Measurements from ENCODE around the gene HPGDS. TPM values are rescaled to one million over a fixed set of nuclear protein-coding genes. Genes with fewer than 3 reads are reported as not detected.
"Not testable (repeated sequence)": the region's sequence is repeated elsewhere in the genome, so short reads cannot be mapped to it uniquely, and the experiment has no call there.

Gene HPGDS
- total RNA-seq, 2 donors from 2014 or later: 1.5 TPM; not detected in 1

DNA sequence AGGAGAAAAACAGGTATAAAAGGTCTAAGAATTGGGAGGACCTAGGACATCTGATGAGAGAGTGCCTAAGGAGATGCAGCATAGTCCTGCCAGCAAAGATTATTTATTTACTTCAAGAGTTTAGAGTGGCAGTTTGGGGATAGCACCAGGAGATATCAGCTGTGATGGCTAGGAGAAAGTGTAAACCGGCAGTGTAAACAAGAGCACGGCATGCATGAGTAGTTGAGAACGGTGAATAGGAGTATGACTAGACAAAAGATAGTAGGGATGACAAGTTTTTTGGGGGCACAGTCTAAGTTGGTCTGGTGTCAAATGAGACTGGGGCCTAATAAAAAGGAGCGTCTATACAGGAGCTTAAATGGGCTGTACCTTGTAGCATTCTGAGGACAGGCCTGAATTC lies 48.7 kb downstream of the HPGDS start:
- not testable (repeated sequence) for H3K27ac Mint-ChIP-seq; H3K4me3 Mint-ChIP-seq; ATAC-seq; H3K36me3 Mint-ChIP-seq; H3K9me3 Mint-ChIP-seq; DNase-seq (ENCODE audit: low spot score); H3K27me3 Mint-ChIP-seq
- H3K4me1 Mint-ChIP-seq (ENCODE audit: low read depth in 2 of 2): peaks cover 0 to 18% of the 10 kb centered on the region in 2 donors

DNA sequence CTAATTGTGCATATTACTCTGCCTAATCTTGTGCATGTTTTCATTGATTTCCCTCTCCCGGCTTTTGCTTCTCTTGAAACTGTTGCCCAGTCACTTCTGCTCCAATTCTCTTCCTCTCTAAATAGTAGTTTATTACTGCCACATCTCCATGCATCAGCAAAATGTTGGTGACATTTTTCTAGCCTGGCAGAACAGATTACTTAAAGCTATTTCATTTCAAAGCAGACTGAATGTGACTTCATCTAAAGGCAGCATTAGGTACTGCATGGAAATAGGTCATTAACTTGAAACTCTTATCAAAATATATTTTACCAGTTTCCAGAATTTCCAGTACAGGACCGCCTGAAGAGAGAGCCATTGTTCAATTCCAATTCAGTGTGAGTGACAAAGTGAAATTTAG lies 52.4 kb downstream of the HPGDS start:
- DNase-seq (ENCODE audit: low spot score) (no peak), ATAC-seq (no peak)
- Mint-ChIP-seq H3K27ac (no peak overlapping the region), H3K4me1 (ENCODE audit: low read depth in 2 of 2) (peaks cover 0 to 11% of the 10 kb centered on the region in 2 donors), H3K4me3 (no peak overlapping the region), H3K27me3 (no peaks in the 10 kb centered on the region), H3K9me3 (no peaks in the 10 kb centered on the region), H3K36me3 (peaks cover 29% of the 10 kb centered on the region)

DNA sequence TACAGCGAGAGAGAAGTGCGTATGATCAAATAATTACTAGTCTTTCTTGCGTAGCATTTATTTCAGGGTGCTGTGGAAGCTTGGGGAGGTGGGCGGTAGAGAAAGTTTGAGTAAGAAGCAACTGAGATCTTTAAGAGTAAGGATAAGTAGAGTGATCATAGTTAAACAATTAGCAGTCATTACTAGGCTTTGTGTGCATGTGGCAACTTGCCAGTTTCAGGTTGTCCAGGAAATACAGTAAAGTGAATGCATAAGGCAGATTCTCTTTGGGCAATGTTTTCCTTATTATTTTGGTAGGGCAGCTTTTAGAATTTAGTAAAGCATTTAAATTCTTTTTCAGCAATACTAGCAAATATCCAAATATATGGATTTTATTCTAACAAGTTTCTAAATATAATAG lies 57.0 kb downstream of the HPGDS start:
- H3K4me1 Mint-ChIP-seq (ENCODE audit: low read depth in 2 of 2): no peaks in the 10 kb centered on the region
- no peak overlapping the region for H3K27ac Mint-ChIP-seq
- peaks cover 32% of the 10 kb centered on the region for H3K36me3 Mint-ChIP-seq

DNA sequence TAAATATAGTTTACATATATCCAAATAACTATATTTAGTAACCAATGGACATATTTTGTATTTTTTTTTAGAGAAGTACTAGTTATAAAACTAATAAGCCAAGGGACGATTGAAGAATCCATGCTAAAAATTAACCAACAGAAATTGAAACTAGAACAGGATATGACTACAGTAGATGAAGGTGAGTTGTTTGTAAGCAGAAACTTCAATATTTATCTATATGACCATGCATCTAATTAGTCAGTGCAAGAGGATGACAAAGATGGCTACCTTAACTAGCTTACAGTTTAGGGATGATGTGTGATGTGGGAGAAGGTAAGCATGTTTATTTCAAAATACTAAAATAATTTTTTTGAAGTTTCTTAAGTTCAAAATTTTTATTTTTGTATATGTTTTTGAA lies 57.7 kb downstream of the HPGDS start:
- Mint-ChIP-seq H3K9me3 (no peaks in the 10 kb centered on the region), H3K36me3 (peaks cover 27% of the 10 kb centered on the region), H3K4me3 (no peak overlapping the region), H3K27ac (no peak overlapping the region), H3K4me1 (ENCODE audit: low read depth in 2 of 2) (no peaks in the 10 kb centered on the region), H3K27me3 (no peaks in the 10 kb centered on the region)
- DNase-seq (ENCODE audit: low spot score) (no peak), ATAC-seq (no peak)

More for the DNA sequence above, 57.0 kb downstream of the HPGDS start:
- Mint-ChIP-seq H3K4me3 (no peak overlapping the region), H3K27me3 (no peaks in the 10 kb centered on the region), H3K9me3 (no peaks in the 10 kb centered on the region)
- DNase-seq (ENCODE audit: low spot score): no peak
- ATAC-seq: no peak

DNA sequence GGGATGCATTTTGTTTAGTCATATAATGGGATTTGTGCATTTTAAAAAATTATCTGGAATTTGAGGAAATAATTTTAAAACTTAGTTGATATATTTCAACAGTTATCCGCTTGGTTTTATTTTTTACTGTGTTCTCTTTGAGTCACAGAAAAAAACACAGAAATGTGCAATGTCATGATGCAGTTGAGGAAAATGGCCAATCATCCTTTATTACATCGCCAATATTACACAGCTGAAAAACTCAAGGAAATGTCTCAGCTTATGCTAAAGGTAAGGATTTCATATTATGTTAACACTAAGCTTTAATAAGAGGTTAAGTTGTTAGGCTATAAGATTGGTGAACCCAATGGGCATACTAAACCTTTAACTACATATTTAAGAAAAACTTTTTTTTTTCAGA lies 63.9 kb downstream of the HPGDS start:
- H3K4me3 Mint-ChIP-seq: no peak overlapping the region
- DNase-seq (ENCODE audit: low spot score): no peak
- no peaks in the 10 kb centered on the region for H3K27me3 Mint-ChIP-seq
- no peak overlapping the region for H3K27ac Mint-ChIP-seq
- no peaks in the 10 kb centered on the region for H3K4me1 Mint-ChIP-seq (ENCODE audit: low read depth in 2 of 2)
- no peak for ATAC-seq
- no peaks in the 10 kb centered on the region for H3K9me3 Mint-ChIP-seq
- H3K36me3 Mint-ChIP-seq: peaks cover 21% of the 10 kb centered on the region

DNA sequence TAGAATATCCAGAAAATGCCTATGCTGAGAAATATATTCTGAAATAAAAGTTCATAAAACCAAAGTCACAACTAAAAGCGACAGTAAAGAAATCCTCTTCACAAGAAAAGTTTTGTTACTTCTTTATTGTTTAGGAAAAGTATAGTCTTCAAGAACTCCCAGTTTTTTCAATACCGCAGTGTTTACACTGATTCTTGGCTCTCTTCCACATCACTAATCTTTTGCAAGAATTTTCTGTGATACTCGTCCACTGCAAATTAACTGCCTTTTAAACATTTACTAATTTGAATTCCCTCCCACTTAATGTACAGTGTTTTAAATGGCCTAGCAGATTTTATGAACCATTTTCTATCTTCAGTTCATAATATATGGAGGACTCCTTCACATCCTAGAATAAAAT lies 65.1 kb downstream of the HPGDS start:
- no peak overlapping the region for H3K4me3 Mint-ChIP-seq
- no peaks in the 10 kb centered on the region for H3K4me1 Mint-ChIP-seq (ENCODE audit: low read depth in 2 of 2)
- H3K36me3 Mint-ChIP-seq: peaks cover 18% of the 10 kb centered on the region
- H3K27me3 Mint-ChIP-seq: no peaks in the 10 kb centered on the region
- ATAC-seq (no peak), DNase-seq (ENCODE audit: low spot score) (no peak)
- no peaks in the 10 kb centered on the region for H3K9me3 Mint-ChIP-seq
- H3K27ac Mint-ChIP-seq: no peak overlapping the region

DNA sequence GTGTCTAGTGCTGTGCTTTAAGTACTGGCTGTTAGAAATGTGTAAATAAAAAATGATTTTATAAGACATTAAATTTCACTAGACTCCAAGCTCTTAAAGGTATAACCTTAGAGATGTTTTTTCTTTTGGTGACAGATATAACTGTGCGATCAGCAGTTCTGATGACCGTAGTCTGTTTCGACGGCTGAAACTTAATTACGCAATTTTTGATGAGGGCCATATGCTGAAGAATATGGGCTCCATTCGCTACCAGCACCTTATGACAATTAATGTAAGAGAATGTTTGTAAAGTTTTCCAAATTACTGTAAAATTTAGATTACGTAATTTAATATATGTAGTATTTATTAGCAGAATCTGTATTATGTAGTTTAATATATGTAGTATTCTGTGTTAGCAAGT lies 66.4 kb downstream of the HPGDS start:
- Mint-ChIP-seq H3K36me3 (peaks cover 18% of the 10 kb centered on the region), H3K27me3 (no peaks in the 10 kb centered on the region), H3K27ac (no peak overlapping the region), H3K4me1 (ENCODE audit: low read depth in 2 of 2) (no peaks in the 10 kb centered on the region), H3K9me3 (no peaks in the 10 kb centered on the region), H3K4me3 (no peak overlapping the region)
- ATAC-seq: no peak
- DNase-seq (ENCODE audit: low spot score): no peak

DNA sequence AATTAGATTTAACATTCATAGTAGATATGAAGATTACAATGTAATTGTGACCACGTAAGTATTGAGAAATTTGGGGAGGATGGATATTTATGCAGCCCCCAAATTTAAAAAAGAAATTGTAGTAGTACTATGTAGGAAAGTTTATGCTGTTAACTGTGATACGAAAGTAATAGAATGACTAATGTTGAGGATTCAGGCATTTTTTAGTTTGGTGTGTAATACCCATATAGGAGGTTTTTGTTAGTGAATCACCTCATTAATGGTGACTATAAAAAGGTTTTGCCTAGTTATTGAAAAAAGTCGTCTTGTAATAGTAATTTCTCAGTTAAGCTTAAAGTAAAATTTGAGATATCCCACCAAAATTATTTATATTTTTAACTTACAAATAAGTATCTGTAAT lies 67.7 kb downstream of the HPGDS start:
- ATAC-seq (no peak), DNase-seq (ENCODE audit: low spot score) (no peak)
- H3K27ac Mint-ChIP-seq: no peak overlapping the region
- no peaks in the 10 kb centered on the region for H3K27me3 Mint-ChIP-seq
- H3K4me3 Mint-ChIP-seq: no peak overlapping the region
- no peaks in the 10 kb centered on the region for H3K4me1 Mint-ChIP-seq (ENCODE audit: low read depth in 2 of 2)
- peaks cover 18% of the 10 kb centered on the region for H3K36me3 Mint-ChIP-seq
- H3K9me3 Mint-ChIP-seq: no peaks in the 10 kb centered on the region

DNA sequence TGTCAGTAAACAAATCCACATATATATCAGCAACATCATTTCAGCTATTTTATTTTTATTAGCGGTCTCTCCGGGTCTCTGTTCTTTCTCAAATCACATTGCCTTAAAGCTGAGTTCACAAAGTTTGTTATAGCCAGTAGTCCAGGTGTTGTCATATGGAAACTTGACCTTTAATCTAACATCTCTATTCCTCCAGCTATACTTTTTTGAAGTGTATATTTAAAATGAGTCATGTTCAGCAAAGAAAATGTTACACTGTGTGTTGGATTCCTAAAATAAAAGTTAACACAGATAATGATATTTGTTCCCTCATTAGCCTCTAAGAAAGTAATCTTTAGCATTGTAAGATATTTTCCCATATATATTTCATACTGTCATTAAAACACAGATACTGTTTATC lies 71.4 kb downstream of the HPGDS start:
- ATAC-seq (no peak), DNase-seq (ENCODE audit: low spot score) (no peak)
- no peaks in the 10 kb centered on the region for H3K27me3 Mint-ChIP-seq
- H3K4me3 Mint-ChIP-seq: no peak overlapping the region
- H3K9me3 Mint-ChIP-seq: no peaks in the 10 kb centered on the region
- peaks cover 6% of the 10 kb centered on the region for H3K36me3 Mint-ChIP-seq
- no peak overlapping the region for H3K27ac Mint-ChIP-seq
- no peaks in the 10 kb centered on the region for H3K4me1 Mint-ChIP-seq (ENCODE audit: low read depth in 2 of 2)

DNA sequence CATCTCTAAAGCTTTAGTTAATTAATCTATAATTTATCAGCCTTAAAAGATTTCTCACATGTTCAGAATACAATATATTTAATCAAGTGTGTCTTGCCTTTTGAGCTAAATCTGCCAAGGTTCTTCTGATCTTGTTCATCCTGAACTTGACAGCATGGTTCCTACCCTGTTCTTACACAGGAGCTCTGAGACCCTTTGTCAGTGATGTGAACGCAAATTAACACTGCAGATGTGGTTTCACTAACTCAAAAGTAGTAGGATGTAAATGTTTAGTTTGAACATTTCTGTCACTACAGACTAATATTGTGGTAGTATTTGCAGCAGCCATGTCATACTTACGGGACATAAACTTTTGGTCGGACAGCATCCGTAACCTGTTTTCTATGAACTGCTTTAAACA lies 75.6 kb downstream of the HPGDS start:
- Mint-ChIP-seq H3K27me3 (no peaks in the 10 kb centered on the region), H3K27ac (no peak overlapping the region), H3K4me1 (ENCODE audit: low read depth in 2 of 2) (no peaks in the 10 kb centered on the region), H3K36me3 (peaks cover 6% of the 10 kb centered on the region), H3K4me3 (no peak overlapping the region), H3K9me3 (no peaks in the 10 kb centered on the region)
- no peak for ATAC-seq
- no peak for DNase-seq (ENCODE audit: low spot score)

DNA sequence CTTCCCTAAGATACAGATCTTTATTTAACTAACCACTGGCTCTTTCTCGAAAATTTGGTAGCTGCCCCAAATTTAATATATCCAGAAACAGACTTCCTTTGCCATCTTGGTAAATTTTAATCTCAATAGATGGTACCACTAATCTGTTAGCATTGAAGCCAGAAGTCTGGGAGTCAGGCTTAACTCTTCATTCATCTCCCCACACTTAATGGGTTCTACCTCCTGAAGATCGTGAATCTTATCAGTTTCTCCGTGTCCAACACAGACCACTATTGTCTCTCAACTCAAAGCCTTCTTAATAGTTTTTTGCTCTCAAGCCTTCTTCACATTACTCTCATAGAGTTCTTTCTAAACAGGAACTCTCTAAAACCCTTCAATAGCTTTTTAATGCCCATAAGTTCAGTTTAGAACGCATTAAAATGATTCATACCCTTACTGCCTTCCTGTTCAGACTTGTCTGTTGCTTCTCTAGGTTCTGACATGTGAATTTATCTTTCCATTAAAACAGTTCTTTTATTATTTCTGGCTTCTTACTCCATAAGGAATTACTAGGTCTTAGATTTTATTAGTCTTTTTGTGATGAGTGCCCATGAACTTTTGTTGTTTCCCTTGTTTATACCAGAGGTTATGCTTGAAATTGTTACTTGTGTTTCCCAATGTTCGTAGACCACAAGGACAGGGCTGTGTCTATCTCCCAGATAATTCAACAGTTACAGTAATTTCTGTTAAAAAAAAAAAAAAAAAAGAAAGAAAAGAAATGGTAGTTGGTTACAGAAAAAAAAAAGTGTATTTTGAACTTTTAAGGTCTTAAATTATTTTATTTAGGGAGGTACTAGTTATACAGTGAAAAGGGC lies 80.2 kb downstream of the HPGDS start:
- no peak for ATAC-seq
- no peaks in the 10 kb centered on the region for H3K27me3 Mint-ChIP-seq
- no peaks in the 10 kb centered on the region for H3K4me1 Mint-ChIP-seq (ENCODE audit: low read depth in 2 of 2)
- H3K4me3 Mint-ChIP-seq: no peak overlapping the region
- no peak for DNase-seq (ENCODE audit: low spot score)
- H3K9me3 Mint-ChIP-seq: no peaks in the 10 kb centered on the region
- H3K27ac Mint-ChIP-seq: no peak overlapping the region
- H3K36me3 Mint-ChIP-seq: peaks cover 14% of the 10 kb centered on the region

DNA sequence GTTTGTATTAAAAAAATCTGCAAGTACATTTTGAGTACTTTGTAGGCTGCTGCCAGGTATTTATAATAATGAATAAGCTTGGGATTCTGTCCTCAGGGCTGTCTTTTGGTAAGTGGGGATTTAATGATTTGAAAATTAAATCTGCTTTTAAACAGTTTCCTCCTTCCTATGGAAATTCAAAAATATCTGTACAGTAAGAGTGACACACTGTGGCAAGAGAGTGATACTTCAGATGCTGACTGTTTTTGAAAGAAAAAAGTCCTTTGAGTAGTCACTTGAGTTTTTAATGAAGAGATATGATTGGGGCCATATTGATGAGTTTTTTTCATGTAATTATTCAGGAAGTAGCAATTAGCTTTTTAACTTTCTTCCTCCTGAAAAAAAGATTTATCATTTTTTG lies 85.8 kb downstream of the HPGDS start:
- Mint-ChIP-seq H3K36me3 (peaks cover 12% of the 10 kb centered on the region), H3K27ac (no peak overlapping the region), H3K27me3 (no peaks in the 10 kb centered on the region), H3K4me1 (ENCODE audit: low read depth in 2 of 2) (no peaks in the 10 kb centered on the region), H3K9me3 (no peaks in the 10 kb centered on the region), H3K4me3 (no peak overlapping the region)
- ATAC-seq (no peak), DNase-seq (ENCODE audit: low spot score) (no peak)

DNA sequence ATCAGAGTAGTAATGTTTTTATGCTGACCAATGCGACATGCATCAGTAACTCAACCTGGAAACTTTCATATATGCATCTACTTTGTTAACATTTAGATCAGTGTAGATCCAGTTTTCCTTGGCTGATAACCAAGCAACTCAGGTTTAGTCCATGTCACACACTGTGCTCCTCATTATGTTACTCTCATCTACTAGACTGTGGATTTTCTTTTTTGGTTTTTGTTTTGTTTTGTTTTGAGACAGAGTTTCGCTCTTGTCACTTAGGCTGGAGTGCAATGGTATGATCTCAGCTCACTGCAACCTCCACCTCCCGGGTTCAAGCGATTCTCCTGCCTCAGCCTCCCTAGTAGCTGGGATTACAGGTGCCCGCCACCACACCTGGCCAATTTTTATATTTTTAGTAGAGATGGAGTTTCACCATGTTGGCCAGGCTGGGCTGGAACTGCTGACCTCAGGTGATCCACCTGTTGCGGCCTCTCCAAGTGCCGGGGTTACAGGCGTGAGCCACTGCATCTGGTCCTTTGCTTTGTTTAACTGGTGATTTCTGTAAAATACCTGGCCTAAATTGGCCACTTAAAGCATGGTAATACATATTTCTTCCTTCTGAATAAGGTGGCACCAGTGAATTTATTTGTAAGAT lies 86.4 kb downstream of the HPGDS start:
- H3K27me3 Mint-ChIP-seq: no peaks in the 10 kb centered on the region
- no peak overlapping the region for H3K4me3 Mint-ChIP-seq
- H3K4me1 Mint-ChIP-seq (ENCODE audit: low read depth in 2 of 2): no peaks in the 10 kb centered on the region
- ATAC-seq: no peak
- H3K27ac Mint-ChIP-seq: no peak overlapping the region
- H3K36me3 Mint-ChIP-seq: peaks cover 10% of the 10 kb centered on the region
- no peaks in the 10 kb centered on the region for H3K9me3 Mint-ChIP-seq
- no peak for DNase-seq (ENCODE audit: low spot score)

DNA sequence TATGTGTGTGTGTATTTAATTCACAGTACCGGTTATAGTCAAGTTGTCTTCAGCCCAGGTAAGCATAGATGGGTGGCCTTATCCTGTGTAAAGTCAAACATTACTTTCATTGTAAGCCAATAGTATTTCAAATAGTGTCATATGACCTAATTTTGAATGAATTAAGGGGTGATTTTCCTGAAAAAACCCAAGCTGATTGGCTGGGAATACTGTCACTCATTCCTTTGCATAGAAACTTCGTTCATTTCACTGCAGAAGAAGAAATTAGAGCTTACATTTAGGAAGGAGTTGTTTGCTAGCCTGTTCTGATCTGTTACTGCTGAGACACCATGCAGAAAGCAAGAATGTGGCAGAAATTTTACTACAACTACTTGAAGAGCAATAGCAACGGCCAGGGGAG lies 89.6 kb downstream of the HPGDS start:
- no peak for ATAC-seq
- Mint-ChIP-seq H3K9me3 (no peaks in the 10 kb centered on the region), H3K27ac (no peak overlapping the region), H3K4me3 (no peak overlapping the region), H3K27me3 (no peaks in the 10 kb centered on the region), H3K4me1 (ENCODE audit: low read depth in 2 of 2) (no peaks in the 10 kb centered on the region), H3K36me3 (peaks cover 14% of the 10 kb centered on the region)
- DNase-seq (ENCODE audit: low spot score): no peak
